Activated CD4-positive, CD25-positive, alpha-beta regulatory T cell treated with anti-CD3 and anti-CD28 coated beads, Interleukin-2, amount 50 U/mL, for 24 hours (primary cell): ENCODE results near the gene ADM2.
"Not testable (repeated sequence)": the region's sequence is repeated elsewhere in the genome, so short reads cannot be mapped to it uniquely, and the experiment has no call there.

ENCODE experiments used
- ATAC-seq, 2 donors: fragments of 150-1000 bp; cut with Tn5 transposase; one replicate each; pipeline ENCODE4 v1.10.0; 2021; ENCODE audit warnings: mild to moderate bottlenecking in 1 of 2, moderate library complexity in 1 of 2

The ADM2 gene

GRCh38 chr22:50526834-50527801 is 45.8 kb downstream of the ADM2 start:
- peak in 1 of 2 donors; percentile 3 for ATAC-seq

GRCh38 chr22:50527921-50528681 is 46.8 kb downstream of the ADM2 start:
- no peak for ATAC-seq

- ATAC-seq = no peak
Measured at GRCh38 chr22:50528682-50529415, 47.5 kb downstream of the ADM2 start.

- no peak for ATAC-seq
Measured at GRCh38 chr22:50529416-50529896, 48.1 kb downstream of the ADM2 start.

DNA sequence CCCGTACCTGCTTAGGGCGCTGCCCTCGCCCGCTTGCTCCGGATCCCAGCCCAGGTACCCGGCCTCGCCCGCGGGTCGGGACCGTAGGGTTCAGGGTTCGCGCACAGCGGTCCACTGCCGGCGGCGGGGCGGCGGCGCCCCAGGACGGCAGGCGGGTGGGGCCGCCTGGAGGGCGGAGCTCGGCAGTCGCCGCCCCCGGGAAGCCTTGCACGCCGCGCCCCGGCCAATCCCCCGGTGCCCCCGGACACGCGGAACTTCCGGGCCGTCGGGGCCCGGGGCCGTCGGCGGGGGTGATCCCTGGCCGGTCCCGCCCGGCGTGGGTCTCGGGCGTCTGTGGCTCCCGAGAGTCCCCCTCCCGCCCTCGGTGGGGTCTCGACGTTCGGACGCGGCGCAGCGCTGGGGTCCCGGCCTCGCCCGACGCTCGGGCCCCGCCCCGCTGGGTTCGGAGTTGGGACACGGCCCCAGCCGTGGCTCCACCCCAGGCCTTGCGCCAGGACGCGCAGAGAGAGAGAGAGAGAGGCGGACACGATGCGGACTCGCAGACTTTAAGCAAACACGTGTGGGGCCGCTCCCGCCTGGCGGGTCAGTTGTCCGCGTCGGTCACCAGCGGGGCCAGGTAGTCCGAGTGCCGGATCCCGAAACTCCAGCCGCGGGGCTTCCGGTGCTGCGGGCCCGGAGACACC is 48.7 kb downstream of the ADM2 start, which contains the start of gene TYMP:
Gene TYMP (minus strand): TSS at position 116 of the 683 bp plus-strand sequence. CDS start 303 bp downstream, outside the sequence.
- peak; percentile 18 to 26 for ATAC-seq

- peak in 1 of 2 donors; percentile 1 for ATAC-seq
Measured at GRCh38 chr22:50530580-50530876, 49.2 kb downstream of the ADM2 start.

DNA sequence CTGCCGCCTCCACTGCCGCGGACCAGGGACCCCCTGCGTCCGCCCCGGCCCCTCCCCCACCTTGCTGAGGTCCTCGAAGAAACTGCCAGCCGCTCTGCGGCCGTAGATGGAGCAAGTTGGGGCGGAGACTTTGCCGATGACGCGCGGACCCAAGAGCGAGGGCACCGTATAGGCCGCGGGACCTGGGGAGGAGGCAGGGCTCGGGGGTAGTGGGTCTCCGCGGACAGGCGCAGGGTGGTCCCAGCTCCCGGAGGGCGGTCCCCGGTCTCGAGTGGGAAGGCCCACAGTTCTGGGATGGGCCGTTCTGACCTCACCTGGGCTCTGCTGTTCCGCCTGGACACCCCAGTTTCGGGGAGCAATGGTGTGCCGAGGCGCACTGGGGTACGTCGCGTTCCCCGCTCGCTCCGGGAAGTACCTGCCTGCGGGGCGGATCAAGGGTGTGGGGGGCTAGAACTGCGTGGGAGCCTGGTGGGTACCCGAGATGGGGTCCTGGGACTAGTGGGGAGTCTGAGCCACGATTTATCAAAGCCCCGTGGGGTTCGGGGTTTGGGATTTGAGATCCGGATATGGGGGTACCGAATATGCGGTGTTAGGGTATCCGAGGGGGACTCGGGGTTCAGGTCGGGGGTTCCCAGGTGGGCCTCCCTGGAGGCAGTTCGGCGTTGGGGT is 49.7 kb downstream of the ADM2 start:
- peak; percentile 46 to 55 for ATAC-seq

GRCh38 chr22:50531546-50531961 is 50.2 kb downstream of the ADM2 start:
- peak; percentile 49 to 53 for ATAC-seq

- ATAC-seq = no peak
Measured at GRCh38 chr22:50531962-50532674, 50.8 kb downstream of the ADM2 start.

GRCh38 chr22:50532824-50533796 is 51.8 kb downstream of the ADM2 start:
- ATAC-seq = no peak

GRCh38 chr22:50533856-50534711 is 52.7 kb downstream of the ADM2 start:
- ATAC-seq = not testable (repeated sequence)

DNA sequence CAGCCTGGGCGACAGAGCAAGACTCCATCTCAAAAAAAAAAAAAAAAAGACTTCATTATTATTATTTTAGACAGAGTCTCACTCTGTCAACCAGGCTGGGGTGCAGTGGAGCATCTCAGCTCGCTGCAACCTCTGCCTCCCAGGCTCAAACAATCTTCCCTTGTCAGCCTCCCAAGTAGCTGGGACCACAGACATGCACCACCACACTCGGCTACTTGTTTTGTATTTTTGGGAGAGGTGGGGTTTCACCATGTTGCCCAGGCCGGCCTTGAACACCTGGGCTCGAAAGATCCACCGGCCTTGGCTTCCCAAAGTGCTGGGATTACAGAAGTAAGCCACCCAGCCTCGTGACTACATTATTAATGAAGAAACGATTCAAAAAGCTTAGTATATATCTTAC is 53.8 kb downstream of the ADM2 start:
- no peak for ATAC-seq
